Stimulated activated CD4-positive, alpha-beta T cell treated with anti-CD3 and anti-CD28 coated beads, Interleukin-1b, Interleukin-23, amount 100 ng/mL, for 4 hours (primary cell): ENCODE data around the gene UBE2E2.

ENCODE experiments used
- DNase-seq, 2 donors: peaks; one replicate each; pipeline ENCODE4 v3.0.0-alpha.2; 2020; ENCODE audit warnings: low read depth in 2 of 2

UBE2E2 gene

DNA sequence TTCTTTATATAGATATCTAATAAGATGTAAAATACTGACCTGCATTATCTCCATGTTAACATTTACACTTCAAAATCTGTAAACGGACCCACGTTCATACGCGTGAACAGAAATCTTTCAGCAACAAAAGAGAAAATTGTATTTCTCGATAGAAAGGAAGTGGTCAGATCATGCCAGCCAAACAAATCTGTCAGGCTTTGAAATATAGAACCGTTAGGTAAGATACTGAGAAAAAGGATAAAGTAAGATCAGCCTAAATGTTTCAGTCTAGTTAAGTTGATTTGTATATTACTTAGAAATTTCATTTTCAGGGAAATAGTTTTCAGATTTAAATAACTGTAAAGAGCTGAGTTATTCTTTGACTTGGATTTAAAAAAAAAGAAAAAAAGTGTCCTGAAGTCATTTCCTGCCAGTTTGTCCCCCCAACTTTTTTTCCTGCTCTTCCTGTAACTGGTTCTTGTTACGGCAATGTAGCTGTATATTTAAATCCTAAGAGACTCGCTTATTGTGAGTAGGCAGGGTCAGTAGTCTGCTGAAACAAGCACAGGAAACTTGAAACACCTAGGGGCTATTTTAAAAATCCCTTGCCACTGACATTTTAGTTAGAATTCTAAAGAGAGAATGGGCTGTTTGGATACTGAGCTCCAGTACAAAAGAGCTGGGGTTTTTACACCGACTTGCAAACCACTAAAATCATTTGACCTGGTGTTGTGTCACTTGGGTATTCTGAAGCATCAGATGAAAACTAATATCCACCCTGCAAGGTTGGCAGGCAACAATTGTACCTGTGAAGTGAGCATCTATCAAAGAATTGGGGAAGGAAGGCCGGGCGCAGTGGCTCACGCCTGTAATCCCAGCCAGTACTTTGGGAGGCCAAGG lies 237.5 kb downstream of the UBE2E2 start:
- no peak for DNase-seq

DNA sequence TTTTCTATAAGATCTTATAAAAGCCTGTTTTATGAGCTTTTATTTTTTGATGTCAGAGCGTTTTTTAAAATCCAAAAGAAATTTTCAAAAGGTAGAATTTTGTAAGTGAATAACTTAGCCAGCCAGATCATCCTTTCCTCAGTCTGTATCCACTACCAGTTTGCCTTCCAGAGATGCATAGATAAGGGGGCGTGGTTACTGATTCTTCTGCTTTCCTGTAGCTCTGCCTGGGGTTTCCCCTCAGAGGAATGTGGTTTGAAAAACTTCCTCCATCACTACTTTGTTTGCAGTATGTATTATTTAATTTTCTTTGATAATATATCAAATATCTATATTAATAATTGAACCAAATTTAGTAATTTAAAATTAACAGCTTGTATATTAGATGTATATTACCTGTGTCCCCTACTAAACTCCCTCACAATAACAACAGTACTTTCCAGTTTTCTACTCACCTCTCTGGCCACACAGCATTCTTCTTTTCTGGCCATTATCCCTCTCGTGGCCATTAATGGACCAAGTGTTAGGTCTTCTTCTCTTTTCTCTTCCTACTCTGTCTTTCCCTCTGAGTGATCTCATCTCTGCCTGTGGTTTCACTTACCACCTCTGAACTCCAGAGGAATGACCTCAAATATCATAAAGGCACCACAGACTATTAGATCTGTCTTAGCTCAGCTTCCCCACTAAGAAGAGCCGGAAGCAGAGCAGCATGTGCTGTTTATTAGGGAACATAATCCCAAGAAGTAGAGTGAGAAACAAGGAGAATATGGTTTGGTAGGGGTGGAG lies 239.7 kb downstream of the UBE2E2 start:
- DNase-seq, result peak in 1 of 2 donors; percentile 2

DNA sequence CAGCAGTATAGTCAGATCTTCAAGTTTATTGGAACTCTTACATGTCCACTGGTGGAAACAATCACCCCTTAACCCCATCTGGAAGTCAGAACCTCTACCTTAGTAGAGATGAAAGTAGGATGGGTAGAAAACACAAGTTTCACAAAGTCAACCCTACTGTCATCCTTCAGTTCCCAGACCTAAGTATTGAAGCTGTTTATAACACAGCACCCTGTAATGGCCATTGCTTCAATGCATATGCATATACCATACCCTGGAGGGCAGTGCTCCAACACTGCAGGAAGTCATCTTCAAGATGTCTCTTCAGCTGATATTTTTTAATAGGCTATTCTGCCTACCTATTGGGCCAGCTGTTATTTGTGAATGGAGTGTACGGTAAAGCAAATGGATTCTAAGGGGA lies 241.3 kb downstream of the UBE2E2 start:
- no peak for DNase-seq

DNA sequence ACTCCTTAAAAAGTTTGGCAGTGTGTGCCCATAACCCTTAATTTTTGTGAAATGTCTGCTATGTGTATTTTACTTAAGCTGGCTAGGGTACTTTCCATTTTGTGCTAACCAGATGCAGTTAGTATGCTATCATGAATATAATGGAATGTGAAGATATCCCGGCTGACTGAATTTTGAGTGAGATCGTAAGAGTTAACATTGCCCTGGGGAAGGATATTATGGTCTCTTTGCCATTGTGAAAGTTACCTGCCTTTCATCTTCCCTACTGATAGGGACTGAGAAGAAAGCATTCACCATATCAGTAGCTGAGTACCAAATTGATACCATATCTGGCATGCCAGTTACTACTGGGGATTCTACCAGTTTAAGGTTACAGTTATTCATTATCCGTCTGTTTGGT lies 243.2 kb downstream of the UBE2E2 start:
- DNase-seq, result no peak

DNA sequence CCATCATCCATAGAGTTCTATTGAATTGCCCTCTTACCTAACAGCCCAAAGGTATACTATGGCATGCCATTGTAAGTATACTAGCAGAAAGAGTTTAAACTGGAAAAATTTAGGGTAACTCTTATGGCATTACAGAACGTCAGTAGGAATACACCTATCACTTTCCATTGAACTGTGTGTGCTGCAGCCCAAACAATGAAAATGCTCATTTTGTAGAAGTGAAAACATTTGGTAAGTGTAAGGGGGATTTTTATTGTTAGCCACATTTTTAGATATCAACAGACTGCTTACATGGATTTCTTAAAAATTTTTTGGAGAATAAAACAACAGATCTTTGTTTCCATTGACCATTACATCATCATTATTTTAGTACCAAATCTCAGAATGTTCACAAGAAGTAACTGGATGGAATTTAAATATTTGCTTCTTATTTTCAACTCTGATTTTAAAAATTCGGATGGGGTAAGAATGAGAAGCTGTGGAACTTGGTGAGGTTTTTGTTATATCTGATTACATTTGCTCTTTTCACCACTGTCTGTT lies 245.9 kb downstream of the UBE2E2 start:
- no peak for DNase-seq

DNA sequence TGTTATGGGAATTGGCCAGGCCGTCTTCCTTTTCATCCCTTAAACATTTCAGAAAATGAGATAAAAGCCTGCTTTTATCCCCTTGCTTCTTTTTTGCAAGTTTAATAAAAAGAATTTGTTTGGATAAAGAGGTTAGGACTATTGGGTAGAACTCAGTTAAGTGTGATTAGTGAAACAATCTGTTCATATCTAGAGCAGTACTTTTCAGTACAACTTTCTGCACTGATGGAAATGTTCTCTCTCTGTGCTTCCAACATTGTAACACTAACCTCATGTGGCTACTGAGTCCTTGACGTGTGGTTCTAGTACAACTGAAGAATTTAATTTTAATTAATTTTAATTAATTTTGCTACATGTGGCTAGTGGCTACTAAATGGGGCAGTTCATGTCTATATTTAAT lies 246.9 kb downstream of the UBE2E2 start:
- DNase-seq, result no peak

DNA sequence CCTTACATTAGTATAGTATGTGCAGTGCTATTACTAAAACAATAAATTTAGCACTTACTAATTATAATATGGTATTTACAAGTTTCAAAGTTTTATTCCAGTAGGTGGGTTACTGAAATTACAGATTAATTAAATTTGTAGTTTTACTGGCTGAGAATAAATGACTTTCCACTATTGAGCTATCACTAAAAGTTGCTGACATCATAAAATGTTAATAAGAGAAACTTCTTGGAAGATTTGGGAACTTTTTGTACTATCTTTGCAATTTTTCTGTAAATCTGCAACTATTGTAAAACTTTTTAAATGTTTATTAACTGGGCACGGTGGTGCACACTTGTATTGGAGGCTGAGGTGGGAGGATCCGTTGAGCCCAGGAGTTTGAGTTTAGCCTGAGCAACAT lies 247.7 kb downstream of the UBE2E2 start:
- DNase-seq, result no peak

DNA sequence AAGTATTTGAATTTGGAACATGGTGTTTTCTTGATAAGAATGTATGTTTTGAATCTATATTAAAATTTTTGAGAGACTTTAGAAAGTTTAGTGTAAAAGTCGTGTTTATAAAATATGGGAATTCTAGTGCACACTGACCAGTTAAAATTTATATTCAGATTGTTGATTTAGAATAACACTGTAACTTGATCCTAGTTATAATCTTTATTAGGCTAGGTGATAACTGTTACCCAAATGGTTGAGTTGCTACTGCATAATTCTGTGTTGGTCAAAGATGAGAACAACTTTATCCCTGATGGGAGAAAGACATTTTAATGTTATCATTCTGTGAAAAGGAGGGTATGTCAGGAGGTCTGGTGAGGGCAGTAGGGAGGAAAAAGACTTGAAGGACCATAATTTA lies 249.3 kb downstream of the UBE2E2 start:
- no peak for DNase-seq

DNA sequence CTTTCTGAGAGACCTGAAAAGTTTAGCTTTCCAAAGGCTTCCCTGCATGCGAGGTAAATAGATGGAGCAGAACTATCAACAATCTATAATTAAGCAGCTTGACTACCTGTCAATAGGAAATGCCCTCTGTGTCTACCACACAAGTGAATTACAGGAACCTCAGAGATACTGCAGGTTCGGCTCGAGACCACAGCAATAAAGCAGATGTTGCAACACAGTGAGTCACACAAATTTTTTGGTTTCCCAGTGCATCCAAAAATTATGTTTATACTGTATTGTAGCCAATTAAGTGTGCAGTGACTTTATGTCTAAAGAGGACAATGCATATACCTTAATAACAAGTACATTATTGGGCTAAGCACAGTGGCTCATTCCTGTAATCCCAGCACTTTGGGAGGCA lies 252.0 kb downstream of the UBE2E2 start:
- DNase-seq, result no peak

DNA sequence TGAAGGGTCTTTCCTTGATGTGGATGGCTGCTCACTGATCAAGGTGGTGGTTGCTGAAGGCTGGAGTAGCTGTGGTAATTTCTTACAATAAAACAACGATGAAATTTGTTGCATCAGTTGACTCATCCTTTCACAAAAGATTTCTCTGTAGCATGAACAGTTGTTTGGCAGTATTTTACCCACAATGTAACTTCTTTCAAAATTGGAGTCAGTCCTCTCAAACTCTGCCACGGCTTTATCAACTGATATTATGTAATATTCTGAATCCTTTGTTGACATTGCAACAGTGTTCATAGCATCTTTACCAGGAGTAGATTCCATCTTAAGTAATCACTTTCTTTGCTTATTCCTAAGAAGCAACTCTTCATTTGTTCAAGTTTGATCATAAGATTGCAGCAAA lies 252.6 kb downstream of the UBE2E2 start:
- no peak for DNase-seq

DNA sequence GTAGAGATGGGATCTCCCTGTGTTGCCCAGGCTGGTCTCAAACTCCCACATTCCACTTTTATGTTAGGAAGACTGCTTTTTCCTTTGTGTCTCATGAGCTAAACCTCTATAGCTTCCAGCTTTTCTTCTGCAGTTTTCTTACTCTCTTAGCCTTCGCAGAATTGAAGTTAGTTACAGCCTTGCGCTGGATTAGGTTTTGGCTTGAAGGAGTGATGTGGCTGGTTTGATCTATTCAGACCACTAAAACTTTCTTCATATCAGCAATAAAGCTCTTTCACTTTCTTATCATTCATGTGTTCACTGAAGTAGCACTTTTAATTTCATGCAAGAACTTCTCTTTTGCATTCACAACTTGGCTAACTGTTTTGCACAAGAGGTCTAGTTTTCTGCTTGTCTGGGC lies 254.6 kb downstream of the UBE2E2 start:
- no peak for DNase-seq

DNA sequence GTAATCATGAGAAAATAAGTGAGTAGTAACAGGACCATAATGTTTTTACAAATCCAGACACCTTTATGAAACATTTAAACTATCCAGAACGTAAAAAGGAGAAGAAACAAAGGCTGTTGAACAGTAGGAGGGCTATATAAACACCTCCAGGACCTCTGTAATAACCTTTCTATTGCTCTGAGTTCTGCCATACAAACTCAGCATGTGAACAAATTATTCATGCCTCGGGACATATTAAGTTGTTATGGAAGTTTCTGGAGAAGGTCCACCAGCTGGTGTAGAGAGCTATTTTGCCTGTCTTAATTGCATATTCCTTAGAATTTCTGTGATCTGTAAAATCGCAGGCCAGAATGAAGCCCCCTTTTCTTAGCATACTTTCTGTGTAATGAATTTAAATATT lies 256.3 kb downstream of the UBE2E2 start:
- no peak for DNase-seq

DNA sequence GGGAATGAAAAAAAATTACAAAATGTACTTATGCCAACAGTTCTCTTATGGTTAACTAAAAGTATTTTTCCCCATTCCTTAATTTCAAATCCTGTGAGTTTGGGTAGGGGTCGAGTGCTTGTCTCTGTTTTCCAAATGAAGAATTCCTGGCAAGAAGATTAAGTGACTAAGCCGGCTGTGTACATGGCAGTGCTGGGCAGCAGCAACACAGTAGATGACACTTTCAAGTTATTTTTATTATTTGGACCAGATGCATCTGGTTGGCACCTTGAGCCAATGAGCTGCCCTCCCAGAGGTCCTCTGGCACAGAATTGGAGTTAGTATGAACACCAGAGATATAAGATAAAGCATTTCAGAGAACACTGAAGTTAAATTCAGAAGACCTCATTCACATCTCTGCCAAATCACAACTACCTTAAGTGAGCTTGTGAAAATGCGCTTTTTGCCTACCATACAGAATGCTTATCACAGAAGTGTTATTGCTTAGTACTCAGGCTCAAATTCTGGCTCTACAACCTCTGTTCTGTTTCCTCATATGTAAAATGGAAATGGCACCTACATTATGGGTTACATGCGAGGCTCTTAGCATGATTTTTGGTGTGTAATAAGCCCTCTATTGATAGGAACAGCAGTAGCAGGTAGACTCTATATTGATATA lies 256.9 kb downstream of the UBE2E2 start:
- DNase-seq, result no peak

DNA sequence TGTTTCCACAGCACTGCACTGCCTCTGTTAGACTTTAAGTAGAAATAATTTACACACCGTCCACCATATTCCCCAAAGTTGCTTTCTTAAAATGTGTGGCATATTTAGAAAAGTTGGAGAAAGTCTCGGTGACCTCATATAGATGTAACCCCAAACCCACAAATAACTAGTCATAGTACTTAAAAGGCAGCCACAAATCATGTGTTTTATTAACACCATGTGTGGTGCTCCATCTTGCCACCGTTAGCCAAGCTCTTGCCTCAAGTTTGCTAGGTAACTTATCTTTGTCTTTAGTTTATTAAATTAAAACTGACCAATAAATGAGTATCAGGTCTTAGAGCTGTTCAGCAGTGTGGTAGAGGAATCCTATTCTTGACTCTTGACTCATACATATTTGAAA lies 257.9 kb downstream of the UBE2E2 start:
- no peak for DNase-seq

DNA sequence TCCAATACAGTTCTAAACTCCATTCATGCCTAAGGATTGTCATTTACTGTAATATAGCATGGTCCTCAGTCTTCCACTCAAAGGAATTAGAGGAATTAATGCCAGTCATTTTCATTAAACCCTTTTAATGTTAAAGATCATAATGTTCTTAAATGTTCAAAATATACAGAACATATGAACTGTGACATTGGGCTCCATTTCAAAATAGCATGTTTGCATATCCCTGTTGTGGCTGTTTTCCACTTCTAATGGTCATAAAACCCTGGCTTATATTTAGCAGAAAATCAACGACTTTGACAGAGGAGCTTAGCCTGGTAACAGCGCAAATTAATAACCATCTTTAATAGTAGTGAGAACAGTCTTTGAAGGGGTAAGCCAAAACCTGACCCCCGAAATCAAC lies 260.7 kb downstream of the UBE2E2 start:
- no peak for DNase-seq

DNA sequence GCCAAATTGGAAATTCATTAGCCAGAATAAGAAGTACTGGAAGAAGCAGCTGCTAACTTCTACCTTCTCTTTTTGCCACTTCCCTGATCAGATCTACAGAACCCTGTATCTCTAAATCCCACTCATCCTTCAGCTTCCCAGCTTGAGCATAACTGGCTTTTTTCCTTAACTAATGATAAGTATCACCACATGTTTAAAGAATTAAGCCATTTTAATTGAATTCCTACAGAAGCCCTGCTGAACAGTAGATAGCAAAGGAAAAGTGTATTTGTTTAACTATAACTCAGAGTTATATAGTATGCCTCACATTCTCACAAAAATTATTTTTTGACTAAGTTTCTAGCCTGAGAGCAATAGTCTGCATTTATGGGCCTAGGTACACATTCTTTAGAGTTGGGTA lies 262.4 kb downstream of the UBE2E2 start:
- DNase-seq, result no peak

DNA sequence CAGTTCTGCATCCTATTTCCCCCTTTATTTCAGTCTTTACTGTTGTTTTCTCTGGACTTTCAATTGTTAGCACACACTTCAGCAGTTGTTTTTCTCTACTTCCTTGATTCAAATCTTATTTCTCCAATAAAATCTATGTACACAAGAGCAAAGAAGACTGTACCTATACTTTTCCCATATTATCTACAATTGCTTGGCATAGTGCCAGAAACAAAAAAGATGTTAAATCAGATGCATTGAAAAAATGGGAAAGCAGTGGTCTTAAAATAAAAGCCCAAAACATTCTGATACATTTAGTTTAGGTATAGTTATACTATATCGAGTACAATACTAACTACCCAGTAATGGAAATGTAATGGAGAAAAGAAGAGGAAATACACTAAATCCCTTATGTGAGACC lies 265.1 kb downstream of the UBE2E2 start:
- DNase-seq, result no peak

DNA sequence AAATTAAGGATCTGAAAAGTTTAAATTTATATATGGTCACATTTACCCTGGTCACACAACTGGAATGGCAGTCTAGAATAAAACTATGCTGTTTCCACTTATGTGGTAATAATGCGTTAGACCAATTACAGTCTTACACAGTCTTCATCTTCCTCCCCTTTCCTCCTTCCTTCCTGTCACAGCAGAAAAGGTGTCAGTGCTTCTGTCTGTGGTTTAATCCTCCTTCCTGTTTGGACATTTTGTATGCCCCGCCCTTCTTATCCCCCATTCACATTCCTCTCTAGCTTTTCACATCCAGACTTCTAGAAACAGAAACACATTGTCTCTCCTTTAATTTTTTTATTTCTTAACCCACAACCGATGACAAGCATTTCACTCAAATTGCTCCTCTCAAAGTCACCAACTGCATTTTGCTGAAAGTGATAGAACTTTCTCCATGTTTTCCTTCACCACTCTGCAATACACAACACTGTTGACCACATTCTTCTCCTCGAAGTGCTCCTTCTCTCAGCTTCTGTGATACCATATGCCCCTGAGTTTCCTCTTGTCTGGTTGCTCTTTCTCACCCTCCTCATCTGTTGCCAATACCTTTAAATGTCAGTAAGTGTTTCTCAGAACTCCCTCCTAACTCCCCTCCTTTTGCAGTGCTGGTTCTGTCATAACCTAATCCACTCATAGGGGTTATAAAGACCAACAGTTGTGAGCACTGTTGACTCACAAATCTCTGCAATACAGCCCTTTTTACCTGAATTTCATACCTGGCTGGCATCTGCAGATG lies 271.6 kb downstream of the UBE2E2 start:
- DNase-seq, result no peak

DNA sequence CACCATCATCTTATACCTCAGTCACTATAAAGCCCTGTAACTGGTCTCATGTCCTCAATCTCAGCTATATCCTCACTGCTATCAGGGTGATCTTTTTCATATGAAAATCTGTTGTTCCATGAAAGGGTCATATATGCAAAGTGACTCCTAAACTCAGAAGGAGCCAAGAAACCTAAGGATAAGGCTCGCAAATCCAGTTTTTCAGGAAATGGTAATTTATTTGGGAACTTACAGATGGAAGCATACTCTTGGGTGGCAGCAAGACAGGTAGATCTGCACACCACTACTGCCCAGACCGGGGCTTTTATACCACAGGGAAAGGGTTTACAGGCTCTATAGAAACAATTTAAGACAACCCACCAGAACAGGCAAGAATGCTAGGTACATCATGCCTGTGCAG lies 272.3 kb downstream of the UBE2E2 start:
- DNase-seq, result no peak

DNA sequence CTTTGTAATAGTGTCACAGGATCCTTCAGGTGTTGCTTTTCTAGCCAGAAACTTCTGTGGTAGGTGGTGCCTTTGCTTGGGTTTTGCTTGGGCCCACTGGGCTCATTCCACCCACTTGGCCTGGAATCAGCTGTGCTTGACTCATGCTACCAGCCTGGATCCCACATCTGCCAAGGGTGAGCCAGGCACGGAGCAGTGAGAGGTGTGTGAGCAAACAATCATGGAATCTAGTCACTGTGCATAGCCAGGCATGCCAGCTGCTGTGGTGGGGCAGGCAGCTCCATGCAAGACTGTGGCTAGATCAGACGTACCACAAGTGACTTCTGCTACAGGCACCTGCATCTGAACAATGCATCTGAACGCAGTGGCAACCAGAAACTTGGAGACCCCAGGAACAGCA lies 275.9 kb downstream of the UBE2E2 start:
- DNase-seq, result no peak

DNA sequence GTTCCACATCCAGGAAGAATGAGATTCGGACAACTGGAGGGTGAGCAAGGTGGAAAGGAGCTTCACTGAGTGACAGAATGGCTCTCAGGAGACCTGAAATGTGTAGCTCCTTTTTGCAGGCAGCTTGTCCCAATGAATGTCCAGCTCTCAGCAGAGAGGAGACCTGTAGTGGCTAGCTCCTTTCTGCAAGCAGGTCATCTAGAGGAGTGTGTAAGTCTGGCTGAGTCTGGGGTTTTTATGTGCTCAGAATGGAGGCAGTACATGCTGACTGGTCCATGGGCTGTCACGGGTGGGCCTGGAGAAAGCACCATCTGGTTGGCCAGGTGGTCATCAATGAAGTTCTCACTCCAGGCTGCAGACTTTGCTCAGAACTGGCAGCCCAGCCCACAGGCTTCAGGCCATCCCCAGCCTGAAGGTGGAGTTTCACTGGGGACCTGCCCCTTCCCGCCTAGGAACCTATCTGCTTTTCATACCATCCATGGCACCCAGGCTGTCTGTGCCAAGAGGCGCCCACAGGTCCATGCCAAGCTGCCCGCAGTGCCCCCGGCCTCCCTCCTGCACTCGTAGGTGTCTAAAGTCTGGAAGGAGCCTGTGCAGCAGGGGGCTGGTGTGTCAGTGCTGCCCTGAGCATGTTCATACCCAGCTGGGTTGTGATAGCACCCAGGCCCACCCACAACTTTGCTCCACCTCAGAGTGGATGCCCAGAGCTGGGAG lies 276.6 kb downstream of the UBE2E2 start:
- DNase-seq, result no peak
